COR-L47 (cell line): ENCODE data around the gene GNG4.

Experiments
- DNase-seq: peaks from one replicate; lab custom pipeline; 2025; lab: John Stamatoyannopoulos, UW

GNG4 gene

DNA sequence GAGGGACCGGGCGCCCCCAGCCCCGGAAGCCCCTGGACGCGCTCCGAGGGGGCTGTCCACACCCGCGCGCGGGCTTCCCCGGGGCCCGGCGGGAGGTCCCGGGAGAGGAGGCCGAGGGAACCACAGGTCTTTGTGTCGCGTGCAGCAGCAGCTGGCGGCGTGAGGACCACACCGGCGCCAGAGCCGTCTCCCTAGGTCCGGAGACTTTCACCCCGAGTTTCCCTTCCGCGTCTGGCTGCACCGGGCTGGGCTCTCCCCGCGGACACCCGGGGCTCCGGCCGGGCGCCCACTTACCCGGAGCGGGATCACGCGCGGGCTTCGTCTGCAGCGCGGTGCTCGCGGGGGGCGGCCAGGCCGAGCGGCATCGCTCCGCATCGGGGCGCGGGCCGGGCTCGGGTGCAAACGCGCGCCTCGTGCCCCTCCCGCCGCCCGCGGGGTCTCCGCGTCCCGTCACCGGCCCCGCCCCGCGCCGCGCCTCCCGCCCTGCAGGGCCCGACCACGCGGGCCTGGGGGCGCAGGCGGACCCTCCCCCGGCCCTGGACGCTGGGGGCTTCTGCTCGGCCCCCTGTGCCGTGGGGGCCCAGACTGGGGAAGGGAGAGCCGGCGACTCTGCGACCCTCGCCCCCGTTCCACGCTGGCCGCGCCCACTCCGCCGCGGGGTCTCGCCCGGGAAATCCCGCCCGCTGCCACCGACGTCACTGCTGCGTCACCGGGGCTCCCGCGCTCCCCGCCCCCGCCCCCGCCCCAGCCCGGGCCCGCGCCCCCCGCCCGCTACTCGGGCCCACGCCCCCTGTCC is at the start of gene GNG4:
Gene GNG4, minus strand, starts transcription at position 417 of the 796 bp plus-strand sequence. CDS start 65,946 bp downstream, outside the sequence.
- DNase-seq: peak; percentile 64

DNA sequence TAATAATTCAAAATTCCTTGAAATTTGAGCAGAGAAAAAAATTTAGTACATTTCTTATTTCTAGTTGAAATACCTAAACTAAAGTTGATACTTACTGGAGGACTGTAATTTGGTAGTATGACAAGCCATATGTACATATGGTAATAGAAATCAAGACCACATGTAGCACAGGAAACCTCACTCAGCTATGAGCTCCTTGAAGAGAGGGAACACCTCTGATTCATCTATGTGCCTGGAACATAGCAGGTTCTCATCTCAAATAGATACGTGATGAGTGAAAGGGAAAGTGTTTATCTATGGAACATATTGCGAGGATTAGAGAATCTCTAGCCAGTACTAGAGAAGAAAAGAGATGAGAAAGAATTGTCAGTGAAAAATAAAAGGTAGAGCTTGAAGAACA is 47.9 kb upstream of the GNG4 start:
- DNase-seq: no peak

DNA sequence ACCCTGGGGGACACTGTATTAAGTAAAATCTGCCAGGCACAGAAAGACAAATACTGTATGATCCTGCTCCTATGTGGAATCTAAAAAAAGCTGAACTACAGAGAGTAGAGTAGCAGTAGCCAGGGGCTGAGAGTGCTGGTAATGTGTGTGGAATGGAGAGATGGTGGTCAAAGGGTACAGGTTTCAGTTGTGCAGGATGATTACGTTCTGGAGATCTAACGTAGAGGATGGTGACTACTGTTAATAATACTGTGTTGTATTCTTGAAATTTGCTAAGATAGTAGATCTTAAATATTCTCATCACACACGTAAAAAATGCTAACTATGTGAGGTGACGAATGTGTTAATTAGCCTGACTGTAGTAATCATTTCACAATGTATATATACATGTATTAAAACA is 39.8 kb upstream of the GNG4 start:
- DNase-seq: no peak

DNA sequence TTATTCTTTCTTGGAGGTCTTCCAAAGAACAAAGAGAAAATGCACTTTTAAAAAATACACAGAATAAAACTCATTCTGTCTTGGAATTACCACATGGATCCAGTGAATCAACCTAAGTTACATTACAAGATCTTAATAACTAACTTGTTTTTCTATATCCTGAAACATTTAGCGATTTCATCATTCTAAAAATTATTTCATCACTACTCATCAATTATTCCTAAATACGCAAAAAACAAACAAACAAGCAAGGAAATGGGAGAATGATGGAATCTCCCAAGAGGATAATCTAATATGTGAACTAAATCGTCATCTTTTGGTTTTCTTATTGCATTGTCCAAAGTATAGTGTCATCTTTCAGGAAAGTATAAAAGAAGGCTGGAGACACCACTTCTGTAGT is 38.5 kb upstream of the GNG4 start:
- no peak for DNase-seq

DNA sequence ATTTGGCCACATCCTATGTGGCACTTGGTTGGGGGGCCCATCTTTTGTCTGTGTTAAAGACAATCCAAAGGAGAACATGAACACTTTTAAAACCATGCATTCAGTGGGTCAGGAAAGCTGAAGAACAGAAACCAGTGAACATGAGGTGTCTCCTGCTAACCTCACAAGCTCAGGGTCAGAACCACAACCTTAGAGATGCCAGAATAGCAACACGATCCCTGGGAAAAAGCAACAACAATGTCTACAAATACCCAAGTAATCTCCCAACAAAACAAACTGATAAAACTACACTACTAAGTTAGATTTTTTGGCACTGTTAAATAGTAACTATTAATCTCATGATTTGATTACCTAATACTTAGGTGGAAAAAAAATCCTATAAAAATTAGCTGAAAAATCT is 34.1 kb upstream of the GNG4 start:
- DNase-seq: no peak

DNA sequence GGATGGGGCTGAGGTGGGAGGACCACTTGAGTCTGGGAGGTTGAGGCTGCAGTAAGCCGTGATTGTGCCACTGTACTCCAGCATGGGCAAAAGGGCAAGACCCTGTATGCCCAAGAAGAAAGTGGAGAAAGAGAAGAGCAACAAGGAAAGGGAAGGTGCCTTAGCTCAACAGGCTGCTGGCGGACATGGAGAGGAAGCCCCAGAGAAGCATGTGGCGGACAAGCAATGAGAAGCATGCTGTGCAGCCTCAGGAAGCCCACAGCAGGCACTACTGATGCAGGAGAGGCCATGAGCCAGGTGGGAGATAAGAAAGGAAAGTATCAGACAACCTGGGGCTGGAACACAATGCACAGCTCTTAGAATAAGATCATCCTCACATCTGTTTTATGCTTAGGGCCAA is 32.6 kb upstream of the GNG4 start:
- DNase-seq: no peak

DNA sequence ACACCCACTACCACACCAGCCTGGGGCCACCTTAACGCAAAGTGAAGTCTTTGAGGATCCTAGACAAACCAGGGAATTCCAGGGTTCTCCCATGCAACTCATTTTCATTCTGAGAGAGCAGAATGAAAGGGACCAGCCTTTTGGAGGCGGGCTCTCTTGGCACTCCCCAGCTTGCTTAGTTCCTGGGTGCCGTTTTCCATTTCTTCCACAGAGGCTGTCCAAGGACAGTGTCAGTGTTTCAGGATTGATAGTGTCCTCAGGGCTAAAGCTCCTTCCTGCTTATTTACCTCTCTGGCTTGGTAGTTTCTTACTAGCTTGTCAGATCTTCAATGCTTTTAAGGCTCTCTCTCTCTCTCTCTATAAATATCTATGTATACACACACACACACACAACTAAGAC is 30.1 kb upstream of the GNG4 start:
- no peak for DNase-seq

DNA sequence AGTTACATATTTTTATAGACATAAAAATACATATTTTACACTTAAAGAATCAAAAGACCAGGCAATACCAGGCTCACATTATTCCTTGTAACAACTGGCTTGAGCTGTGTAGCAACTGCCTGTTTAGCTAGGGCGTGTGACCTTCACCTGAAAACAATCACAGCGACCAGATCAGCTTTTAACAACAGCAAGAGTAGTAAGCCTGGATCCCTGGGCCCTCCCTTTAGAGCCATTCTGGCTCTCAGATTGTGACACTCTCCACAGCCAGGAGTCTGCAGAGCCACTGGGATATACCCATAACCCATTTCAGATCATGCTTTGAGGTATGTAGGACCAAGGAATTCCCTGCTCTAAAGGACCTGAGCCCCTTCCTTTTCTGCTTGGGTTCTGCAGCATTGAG is 29.4 kb upstream of the GNG4 start:
- no peak for DNase-seq

DNA sequence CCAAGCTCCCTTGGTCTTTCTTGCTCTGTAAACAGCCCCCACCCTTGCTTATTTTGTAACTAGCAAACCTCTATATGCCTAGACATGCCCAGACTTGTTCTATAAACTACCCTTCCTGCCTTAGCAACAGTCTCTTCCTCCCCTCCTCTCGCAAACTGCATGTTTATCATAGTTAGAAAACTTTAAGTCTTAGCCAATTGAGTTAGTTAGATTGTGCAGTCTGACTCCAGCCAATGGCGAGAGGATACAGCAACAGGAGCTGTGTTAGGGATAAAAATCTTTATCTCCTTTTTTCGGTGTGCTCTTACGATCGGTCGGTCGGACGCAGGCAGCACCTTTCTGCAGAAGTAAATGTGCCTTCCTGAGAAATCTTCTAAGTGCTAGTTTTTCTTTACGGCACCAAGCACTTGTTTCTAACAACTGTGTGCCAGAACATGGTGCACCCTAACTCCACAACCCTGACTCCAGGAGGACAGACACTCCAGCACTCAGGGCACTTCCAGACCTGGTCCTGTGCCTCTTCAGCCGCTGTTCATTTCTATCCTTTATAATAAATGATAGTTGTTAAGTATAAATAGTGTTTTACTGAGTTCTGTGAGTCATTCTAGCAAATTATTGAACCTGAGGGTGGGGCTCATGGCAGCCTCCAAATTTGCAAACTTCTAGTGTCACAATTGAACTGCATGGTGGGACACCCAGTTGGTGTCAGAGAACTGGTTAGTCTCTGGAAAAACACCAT is 25.7 kb upstream of the GNG4 start:
- DNase-seq: no peak

DNA sequence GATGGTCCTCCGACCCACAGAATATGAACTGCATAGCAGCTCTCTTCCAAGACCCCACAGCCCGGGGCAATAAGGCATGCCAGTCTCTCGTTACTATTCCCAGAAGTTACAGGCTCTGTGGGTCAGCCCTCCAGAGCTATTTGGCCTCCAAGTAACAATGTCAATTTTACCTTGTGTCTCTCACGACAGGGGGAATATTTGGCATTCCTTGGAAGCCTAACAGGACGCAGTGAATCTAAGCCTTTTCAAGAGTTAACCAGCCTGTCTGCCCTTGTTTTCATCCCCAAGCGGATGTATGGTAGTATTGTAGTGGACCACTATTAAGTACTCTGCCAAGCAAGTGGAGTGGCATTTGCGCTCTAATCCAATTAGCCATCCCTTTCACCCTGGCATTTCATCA is 24.4 kb upstream of the GNG4 start:
- DNase-seq: no peak

DNA sequence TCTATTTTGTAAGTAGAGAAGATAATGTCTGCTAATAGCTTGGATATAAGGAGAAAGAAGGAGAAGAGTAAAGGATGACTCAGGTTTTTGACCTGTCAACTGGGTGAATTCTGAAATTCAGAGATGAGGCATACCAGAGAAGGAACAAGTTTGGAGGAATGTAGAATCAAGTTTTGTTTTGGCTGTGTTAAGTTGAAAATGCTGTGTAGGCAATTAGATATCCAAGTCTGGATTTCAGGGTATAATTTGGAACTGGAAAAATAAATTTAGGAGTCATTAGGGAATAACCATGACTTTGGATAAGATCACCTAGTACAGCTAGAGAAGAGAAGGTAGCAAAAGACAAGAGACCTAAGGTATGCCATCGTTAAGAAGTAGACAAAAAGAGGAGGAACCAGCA is 22.4 kb upstream of the GNG4 start:
- no peak for DNase-seq

DNA sequence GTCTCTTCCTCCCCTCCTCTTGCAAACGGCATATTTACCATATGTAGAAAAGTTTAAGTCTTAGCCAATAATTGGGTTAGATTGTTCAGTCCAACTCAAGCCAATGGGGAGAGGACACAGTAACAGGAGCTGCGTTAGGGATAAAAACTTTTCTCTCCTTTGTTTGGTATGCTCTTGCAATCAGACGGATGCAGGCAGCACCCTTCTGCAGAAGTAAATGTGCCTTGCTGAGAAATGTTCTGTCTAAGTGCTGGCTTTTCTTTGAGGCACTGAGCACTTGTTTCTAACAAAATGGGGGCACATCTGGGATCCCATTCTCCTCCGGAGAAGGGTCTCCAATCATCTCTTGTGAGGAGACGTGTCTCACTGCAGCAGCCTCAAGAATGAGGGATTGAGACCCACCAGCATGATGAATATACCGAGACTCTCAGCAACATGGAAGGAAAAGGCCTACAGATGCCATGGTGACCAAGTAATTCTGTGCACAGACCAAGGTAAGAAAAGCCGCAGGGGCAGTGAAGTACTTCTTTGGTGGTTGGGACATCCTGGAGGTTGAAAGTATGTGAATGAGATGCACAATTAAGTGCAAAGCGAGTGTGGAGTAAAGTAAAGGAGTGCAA is 20.7 kb upstream of the GNG4 start:
- no peak for DNase-seq

DNA sequence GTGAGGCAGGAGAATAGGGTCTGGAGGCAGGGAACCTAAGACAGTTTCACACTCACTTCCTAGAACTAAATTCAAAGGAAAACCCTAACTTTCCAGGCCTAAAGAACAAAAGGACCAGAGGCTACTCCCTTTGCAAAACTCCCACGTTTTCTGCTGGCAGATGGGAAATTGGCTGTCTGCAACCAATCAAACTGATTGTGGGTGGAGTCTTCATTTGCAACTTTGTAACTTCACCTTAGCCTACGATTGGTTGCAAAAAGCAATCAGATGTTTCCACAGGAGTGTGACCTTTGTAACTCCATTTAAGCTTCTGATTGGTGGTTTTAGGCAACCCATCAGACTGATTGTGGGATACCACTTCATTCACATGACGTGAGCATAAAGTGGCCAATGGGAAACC is 19.7 kb upstream of the GNG4 start:
- no peak for DNase-seq

DNA sequence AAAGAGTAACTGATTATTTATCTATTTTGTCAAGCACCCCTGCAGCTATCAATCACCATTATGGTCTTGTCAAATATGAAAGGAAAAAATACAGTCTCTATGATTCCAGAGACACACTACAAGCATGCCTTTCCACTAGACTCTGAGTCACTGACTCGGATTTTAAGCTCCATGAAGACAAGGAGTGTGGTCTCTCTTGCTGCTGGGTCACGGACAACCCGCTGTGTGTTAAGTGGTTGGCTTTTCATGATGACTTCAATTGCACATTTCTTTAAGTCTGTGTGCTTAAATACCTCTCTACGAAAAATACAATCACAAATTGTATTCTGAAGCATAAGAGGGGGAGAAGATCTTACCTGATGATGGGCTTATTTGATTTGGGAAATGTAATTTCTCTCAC is 14.0 kb upstream of the GNG4 start:
- DNase-seq: no peak

DNA sequence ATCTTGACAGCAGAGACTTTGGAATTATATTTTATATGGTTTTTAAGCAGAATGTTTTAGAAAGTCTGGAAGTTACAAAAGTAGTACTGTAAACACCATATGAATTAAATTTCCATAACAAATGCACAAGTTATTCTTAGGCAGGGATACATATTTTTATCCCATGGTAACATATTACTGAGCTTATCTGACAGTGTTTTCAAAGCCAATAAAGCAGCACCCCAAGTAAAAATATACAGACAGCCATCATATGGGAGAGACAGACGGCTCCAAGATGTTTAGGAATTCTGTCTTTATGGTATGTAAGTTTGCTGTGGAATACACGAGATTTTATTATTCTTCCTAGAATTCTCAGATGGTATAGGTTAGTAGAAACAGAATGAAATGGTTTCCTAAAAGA is 12.0 kb upstream of the GNG4 start:
- no peak for DNase-seq

DNA sequence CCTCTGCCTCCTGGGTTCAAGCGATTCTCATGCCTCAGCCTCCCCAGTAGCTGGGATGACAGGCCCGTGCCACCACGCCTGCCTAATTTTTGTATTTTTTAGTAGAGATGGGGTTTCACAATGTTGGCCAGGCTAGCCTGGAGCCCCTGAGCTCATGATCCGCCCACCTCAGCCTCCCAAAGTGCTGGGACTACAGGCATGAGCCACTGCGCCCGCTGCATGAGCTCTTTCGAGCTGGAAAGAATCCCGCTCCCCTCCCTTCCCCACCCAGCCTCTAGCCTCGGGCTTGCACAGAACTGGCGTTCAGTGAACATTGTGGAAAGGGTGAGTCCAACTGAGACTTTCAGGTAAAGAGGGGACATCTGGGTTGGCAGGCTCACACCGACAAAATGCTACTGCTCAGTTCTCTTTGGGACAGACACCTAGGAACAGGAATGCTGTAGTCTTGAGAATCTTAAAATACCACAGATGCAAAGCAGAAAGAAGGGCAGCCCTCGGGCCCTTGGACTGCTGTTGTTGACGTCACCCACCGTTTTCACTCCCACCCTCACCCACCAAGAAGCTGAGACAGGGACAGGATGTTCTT is 9.7 kb upstream of the GNG4 start:
- no peak for DNase-seq

DNA sequence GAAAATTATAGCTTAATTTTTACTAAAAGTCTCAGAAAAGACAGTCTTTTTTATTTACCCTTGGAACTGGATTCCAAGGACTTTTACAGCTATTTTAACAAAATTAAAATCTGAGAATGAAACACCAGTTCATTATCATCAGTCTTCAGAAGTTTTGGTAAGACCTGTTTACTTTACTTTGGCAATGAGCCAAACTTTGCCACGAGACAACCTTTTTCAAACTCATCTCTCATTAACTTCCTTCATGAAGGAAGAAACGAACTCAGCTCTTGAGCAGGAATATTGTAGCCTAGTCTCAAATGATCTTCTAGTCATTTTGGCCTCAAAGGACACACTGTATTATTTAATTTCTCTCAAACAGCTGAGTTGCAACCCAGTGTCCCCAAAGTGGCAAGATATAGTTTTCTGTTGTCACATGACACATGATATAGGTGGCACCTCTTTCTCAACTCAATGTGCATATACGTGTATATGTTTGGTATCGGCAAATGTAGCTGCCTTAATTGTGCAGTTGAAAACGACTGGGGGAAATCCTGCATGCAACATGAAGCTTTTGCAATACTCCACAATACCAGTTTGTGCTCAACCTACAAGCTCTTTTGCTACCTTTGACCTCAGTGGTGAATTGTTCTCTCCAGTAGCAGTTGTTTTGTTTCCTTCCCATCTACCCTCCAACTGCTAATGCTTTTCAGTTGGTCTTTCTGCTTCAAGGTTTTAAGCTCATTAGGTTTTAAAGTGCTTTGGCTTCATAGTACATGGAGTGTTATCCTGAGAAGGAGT is 8.4 kb upstream of the GNG4 start:
- DNase-seq: peak; percentile 12

DNA sequence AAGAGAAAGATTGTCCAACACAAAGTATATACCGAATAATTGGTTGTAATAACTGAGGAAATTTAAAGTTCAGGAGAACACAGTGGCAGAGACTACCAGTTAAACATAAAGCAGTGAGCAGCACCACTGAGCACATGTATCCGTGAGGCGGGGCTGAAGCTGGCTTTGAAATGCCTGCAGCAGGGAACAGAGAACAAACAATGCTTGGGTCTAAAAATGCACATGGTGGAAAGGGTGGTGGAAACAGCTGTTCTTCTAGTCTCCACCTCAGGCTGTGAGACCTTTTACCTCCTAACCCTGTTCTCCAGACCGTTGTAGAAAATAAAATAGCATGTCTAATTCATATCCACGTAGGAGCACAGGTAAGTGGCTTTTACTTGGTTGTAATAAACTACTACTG is 7.7 kb upstream of the GNG4 start:
- DNase-seq: no peak

DNA sequence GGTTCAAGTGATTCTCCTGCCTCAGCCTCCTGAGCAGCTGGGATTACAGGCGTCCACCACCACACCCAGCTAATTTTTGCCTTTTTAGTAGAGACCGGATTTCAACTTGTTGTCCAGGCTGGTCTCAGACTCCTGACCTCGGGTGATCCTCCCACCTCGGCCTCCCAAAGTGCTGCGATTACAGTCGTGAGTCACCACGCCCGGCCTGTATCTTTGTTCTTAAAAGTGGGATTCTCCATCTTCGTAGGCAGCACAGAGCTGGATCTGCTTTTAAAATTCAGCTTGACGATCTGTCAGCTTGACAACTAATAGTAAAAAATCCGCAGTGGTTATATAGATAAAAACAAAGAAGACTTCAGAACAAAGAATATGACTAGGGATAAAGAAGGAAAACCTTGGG is 2.8 kb upstream of the GNG4 start:
- DNase-seq: no peak

DNA sequence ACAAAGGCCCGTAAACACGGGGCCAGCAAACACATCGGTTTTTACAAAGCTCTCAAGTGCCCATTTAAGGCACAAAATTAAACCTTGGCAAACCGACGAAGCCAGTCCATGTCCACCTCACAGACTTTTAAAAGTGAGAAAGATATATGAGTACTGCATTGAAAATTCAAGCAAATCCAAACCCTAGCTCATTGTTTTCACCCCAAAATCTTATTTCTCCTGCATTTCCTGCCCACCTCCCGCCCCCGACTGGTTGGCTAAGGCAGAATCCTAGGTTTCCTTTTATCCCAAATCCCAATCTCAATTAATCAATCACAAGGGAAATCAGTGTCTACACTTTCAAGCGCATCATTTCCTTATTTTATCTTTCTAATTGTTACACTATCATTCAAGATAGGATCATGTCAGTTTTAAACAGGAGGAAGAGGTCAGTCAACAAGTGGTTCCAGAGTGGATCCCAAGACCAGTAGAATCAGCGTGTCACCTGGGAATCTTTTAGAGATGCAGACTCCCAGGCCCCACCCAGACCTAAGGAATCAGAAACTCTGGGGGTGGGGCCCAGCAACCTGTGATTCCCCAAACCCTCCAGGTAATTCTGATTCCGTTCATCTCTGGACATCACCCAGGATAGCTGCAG is 1.7 kb upstream of the GNG4 start:
- DNase-seq: no peak

DNA sequence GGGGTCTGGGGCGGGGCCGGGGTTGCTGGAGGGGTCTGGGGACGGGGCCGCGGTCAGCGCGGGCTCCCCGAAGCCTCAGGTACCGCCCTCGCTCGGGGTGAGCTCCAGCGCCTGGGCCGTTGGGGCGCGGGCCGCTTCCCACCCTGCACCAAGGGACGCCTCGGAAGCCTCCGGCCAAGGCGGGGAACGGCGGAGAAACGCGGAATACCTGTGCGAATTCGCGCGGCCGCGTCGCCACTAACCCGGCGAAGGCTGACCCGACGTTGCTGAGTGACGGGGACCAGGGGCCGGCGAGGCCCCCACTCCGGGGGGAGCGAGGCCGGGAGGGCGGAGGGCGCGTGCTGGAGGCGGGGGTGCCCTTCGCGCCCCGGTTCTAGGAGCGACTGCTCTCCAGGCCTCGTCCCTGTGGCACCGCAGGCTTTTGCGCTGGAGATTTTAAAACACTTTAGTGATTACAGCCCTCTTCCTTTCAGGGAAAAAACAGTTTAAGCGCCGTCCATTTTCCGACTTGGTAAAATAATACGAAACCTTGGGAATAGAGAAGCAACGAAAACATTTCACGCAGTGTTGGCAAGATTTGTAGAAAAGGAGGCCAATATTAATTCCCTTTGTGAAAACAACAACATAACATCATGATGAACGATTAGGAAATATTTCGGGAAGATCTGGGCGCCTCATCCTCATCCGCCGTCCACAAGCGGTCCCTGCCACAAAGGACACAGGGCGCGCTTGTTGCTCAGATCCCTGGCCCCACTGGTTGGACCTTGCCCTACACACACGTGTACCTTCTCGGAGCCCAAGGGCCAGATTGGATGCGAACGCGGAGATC is 971 bp upstream of the GNG4 start:
- no peak for DNase-seq
